Esophagus squamous epithelium (tissue), 4 donors: ENCODE measurements around the gene CASP5.

Source experiments
- CTCF ChIP-seq, 6 experiments: fragments of 450-650 bp in 4 of 6; fragments of 200-600 bp in 2 of 6; sonication (generic) in 2 of 6; IDR thresholded peaks; one replicate each; pipeline ENCODE4 v1.5.1; 2016 to 2019; ENCODE audit warnings: antibody characterized with exemption in 6 of 6, mild to moderate bottlenecking in 4 of 6, moderate library complexity in 4 of 6
- POLR2A ChIP-seq, 4 donors: fragments of 450-650 bp; IDR thresholded peaks; one replicate each; pipeline ENCODE4 v1.6.1; 2017; ENCODE audit warnings: antibody characterized with exemption in 4 of 4, mild to moderate bottlenecking in 4 of 4, moderate library complexity in 3 of 4

GRCh38 chr11:105032495-105032894 lies 9.5 kb upstream of the CASP5 start:
- TF ChIP-seq CTCF (IDR thresholded peaks at IDR 0.05): no peak
- TF ChIP-seq POLR2A (IDR thresholded peaks at IDR 0.05): no peak
